Testis (tissue), 3 donors: ENCODE results near the gene FBLN2. TPM values are rescaled to one million over a fixed set of nuclear protein-coding genes. Genes with fewer than 3 reads are reported as not detected.

Source experiments
- DNase-seq: peaks from one replicate; pipeline ENCODE4 v3.0.0-alpha.2; 2019
- H3K27ac ChIP-seq, 2 donors: fragments of 200-600 bp; sonication (generic); one replicate each; pipeline ENCODE4 v1.5.1; 2019
- H3K27me3 ChIP-seq: fragments of 200-600 bp; sonication (generic); one replicate; pipeline ENCODE4 v1.5.1; 2019
- H3K36me3 ChIP-seq: fragments of 200-600 bp; sonication (generic); one replicate; pipeline ENCODE4 v1.5.1; 2017; ENCODE audit warnings: low read depth; ENCODE audit errors: missing control alignments
- H3K4me1 ChIP-seq: fragments of 200-600 bp; sonication (generic); one replicate; pipeline ENCODE4 v1.5.1; 2019
- H3K4me3 ChIP-seq, 2 donors: fragments of 200-600 bp; sonication (generic); one replicate each; pipeline ENCODE4 v1.5.1; 2017 to 2019
- H3K9me3 ChIP-seq: fragments of 200-600 bp; sonication (generic); one replicate; pipeline ENCODE4 v1.5.1; 2017
- CTCF ChIP-seq, 3 experiments: fragments of 450-650 bp in 2 of 3; fragments of 200-600 bp in 1 of 3; sonication (generic) in 1 of 3; IDR thresholded peaks; one replicate each; pipeline ENCODE4 v1.5.1; 2016 to 2019; ENCODE audit warnings: antibody characterized with exemption in 3 of 3, mild to moderate bottlenecking in 2 of 3, moderate library complexity in 1 of 3
- POLR2A ChIP-seq: fragments of 450-650 bp; IDR thresholded peaks from one replicate; pipeline ENCODE4 v1.6.1; 2017; ENCODE audit warnings: antibody characterized with exemption, mild to moderate bottlenecking, moderate library complexity
- WGBS, 2 donors: methylation state at CpG; one replicate each; pipeline ENCODE4 v1.1.5; 2018; 5-methylcytosine and 5-hydroxymethylcytosine counted together
- intact Hi-C: fragments of 100-400 bp; cut with DNase I; formaldehyde crosslinking; loops from one replicate; pipeline ENCODE4 v1.15.1; 2023; ENCODE audit warnings: low total_unique reads
- polyA plus RNA-seq: library from polyadenylated mRNA; stranded (reverse); fragments of 350-450 nt; fragmentation: Illumina TruSeq; extraction: RNeasy Lipid Tissue Mini Kit (QIAGEN cat#74804); gene quantifications from one replicate; pipeline ENCODE4 v1.2.3, GENCODE V29; 2014; ENCODE audit warnings: low read depth, low replicate concordance; ENCODE audit not compliant: insufficient read depth
- total RNA-seq, 2 donors: library from RNA; depleted of rRNA; stranded (reverse); fragments of >200 nt; gene quantifications; one replicate each; pipeline ENCODE4 v1.2.3, GENCODE V29; 2016

FBLN2 gene
- total and polyA plus RNA-seq, 3 donors from 2014 or later, result 172 to 334 (median 248) TPM

GRCh38 chr3:13605555-13605954 lies 56.6 kb downstream of the FBLN2 start:
- Histone ChIP-seq H3K27ac (no peak overlapping the region), H3K27me3 (no peaks in the 10 kb centered on the region), H3K36me3 (no peaks in the 10 kb centered on the region), H3K4me1 (peaks cover 7% of the 10 kb centered on the region), H3K9me3 (no peaks in the 10 kb centered on the region), H3K4me3 (no peak overlapping the region)
- WGBS, 2 donors, result 96 to 98% methylated on average over 6 of the region's 6 CpGs
- TF ChIP-seq CTCF (IDR thresholded peaks at IDR 0.05) (no peak), POLR2A (no peak)
- intact Hi-C loops, result no loop called here
- DNase-seq, result no peak

- Histone ChIP-seq H3K36me3 (no peaks in the 10 kb centered on the region), H3K9me3 (no peaks in the 10 kb centered on the region), H3K4me1 (peaks cover 8% of the 10 kb centered on the region), H3K4me3 (no peak overlapping the region), H3K27me3 (no peaks in the 10 kb centered on the region), H3K27ac (no peak overlapping the region)
- TF ChIP-seq CTCF (IDR thresholded peaks at IDR 0.05), result no peak
- TF ChIP-seq POLR2A, result no peak
- 85 to 89% methylated on average over 8 to 14 of the region's 14 CpGs for WGBS, 2 donors
- intact Hi-C loops, result no loop called here
- DNase-seq, result no peak
Measured at GRCh38 chr3:13607821-13608597, 59.1 kb downstream of the FBLN2 start.

DNA sequence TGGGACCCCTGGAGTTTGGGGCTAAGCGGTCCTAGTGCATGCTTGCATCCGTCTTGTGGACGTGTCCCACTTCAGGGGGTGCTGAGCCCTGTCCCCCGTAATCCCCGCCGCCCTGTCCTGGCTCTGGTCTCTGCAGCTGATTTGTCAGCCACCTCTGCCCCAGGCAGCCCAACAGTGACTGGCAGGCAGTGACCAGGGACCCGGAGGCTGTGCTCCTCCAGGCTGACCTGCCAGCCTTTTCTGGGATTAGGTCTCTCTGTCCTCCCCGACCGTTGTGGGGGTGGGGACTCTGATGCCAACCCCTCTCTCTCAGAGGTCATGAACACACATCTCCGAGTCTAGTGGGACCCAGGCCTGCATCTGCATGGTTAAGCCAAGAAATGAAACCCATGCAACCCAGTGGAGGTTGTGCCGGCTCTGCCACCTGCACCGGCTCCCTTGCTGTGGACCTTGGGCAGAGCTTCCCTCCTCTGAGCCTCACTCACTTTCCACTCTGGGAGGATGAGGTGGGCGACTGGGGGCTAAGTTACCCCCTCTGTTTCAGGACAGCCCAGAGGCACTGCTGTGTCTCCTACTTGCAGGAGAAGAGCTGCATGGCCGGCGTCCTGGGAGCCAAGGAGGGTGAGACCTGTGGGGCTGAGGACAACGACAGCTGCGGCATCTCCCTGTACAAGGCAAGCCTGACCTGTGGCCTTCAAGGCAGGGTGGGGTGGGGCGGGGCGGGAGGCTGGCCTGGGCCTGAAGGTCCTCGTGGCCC lies 60.2 kb downstream of the FBLN2 start:
- H3K9me3 ChIP-seq, result no peaks in the 10 kb centered on the region
- TF ChIP-seq POLR2A (no peak), CTCF (IDR thresholded peaks at IDR 0.05) (no peak)
- H3K4me3 ChIP-seq, result no peak overlapping the region
- intact Hi-C loops, result no loop called here
- WGBS, 2 donors, result 86 to 88% methylated on average over 11 to 20 of the region's 20 CpGs
- H3K36me3 ChIP-seq, result no peaks in the 10 kb centered on the region
- peaks cover 8% of the 10 kb centered on the region for H3K4me1 ChIP-seq
- H3K27me3 ChIP-seq, result no peaks in the 10 kb centered on the region
- no peak for DNase-seq
- H3K27ac ChIP-seq, result no peak overlapping the region

GRCh38 chr3:13610006-13610570 lies 61.2 kb downstream of the FBLN2 start:
- H3K4me1 ChIP-seq, result peaks cover 8% of the 10 kb centered on the region
- H3K36me3 ChIP-seq, result no peaks in the 10 kb centered on the region
- intact Hi-C loops, result no loop called here
- H3K27me3 ChIP-seq, result no peaks in the 10 kb centered on the region
- 85 to 88% methylated on average over 7 of the region's 7 CpGs for WGBS, 2 donors
- TF ChIP-seq POLR2A (no peak), CTCF (IDR thresholded peaks at IDR 0.05) (no peak)
- no peak overlapping the region for H3K4me3 ChIP-seq
- no peaks in the 10 kb centered on the region for H3K9me3 ChIP-seq
- no peak for DNase-seq
- no peak overlapping the region for H3K27ac ChIP-seq
